Epithelial cell of prostate (primary cell): ENCODE data around the gene BLOC1S3.
A peak's percentile ranks its signal among the peaks of the same experiment; 100 is the strongest.

Source experiments
- DNase-seq: peaks from one replicate; pipeline ENCODE4 v3.0.0-alpha.2; 2011; ENCODE audit warnings: low read depth, low spot score
- H3K27ac ChIP-seq: fragments of 450-650 bp; 2 replicates; pipeline ENCODE4 v1.5.1; 2017; ENCODE audit warnings: mild to moderate bottlenecking

Gene BLOC1S3

GRCh38 chr19:45159971-45160324 lies 18.6 kb upstream of the BLOC1S3 start:
- no peak overlapping the region for H3K27ac ChIP-seq

GRCh38 chr19:45160870-45161737 lies 17.5 kb upstream of the BLOC1S3 start, which contains the start of gene NKPD1:
Gene NKPD1, minus strand, starts transcription at chr19:45160982. Its CDS starts 832 bp downstream, at chr19:45160150.
- H3K27ac ChIP-seq, result no peak within 1 kb of the TSS
- no peak for DNase-seq

More at GRCh38 chr19:45159971-45160324, 18.6 kb upstream of the BLOC1S3 start:
- no peak for DNase-seq

- no peak for DNase-seq
- peak overlapping the region; percentile 20 for H3K27ac ChIP-seq
Observed at GRCh38 chr19:45161738-45162607, 16.6 kb upstream of the BLOC1S3 start.

GRCh38 chr19:45162608-45163143 lies 15.9 kb upstream of the BLOC1S3 start:
- peak overlapping the region; percentile 20 for H3K27ac ChIP-seq
- no peak for DNase-seq

- H3K27ac ChIP-seq, result no peak overlapping the region
- no peak for DNase-seq
Observed at GRCh38 chr19:45163156-45163555, 15.4 kb upstream of the BLOC1S3 start.

GRCh38 chr19:45163751-45164460 lies 14.7 kb upstream of the BLOC1S3 start:
- H3K27ac ChIP-seq, result no peak overlapping the region
- DNase-seq, result no peak

GRCh38 chr19:45164577-45165335 lies 13.8 kb upstream of the BLOC1S3 start:
- H3K27ac ChIP-seq, result no peak overlapping the region

GRCh38 chr19:45166723-45167252 lies 11.8 kb upstream of the BLOC1S3 start:
- H3K27ac ChIP-seq, result no peak overlapping the region
- no peak for DNase-seq

More at GRCh38 chr19:45164577-45165335, 13.8 kb upstream of the BLOC1S3 start:
- DNase-seq, result no peak

- H3K27ac ChIP-seq, result no peak overlapping the region
- no peak for DNase-seq
Observed at GRCh38 chr19:45168767-45169351, 9.7 kb upstream of the BLOC1S3 start.

- DNase-seq, result no peak
- no peak overlapping the region for H3K27ac ChIP-seq
Observed at GRCh38 chr19:45169602-45170001, 9.0 kb upstream of the BLOC1S3 start.

GRCh38 chr19:45170146-45171106 lies 8.2 kb upstream of the BLOC1S3 start:
- peak overlapping the region; percentile 3 for H3K27ac ChIP-seq
- no peak for DNase-seq

- no peak for DNase-seq
- H3K27ac ChIP-seq, result peak overlapping the region; percentile 3
Observed at GRCh38 chr19:45171211-45171623, 7.4 kb upstream of the BLOC1S3 start.

GRCh38 chr19:45172173-45172572 lies 6.4 kb upstream of the BLOC1S3 start:
- no peak for DNase-seq

GRCh38 chr19:45172611-45173208 lies 5.9 kb upstream of the BLOC1S3 start:
- DNase-seq, result no peak
- H3K27ac ChIP-seq, result no peak overlapping the region

More at GRCh38 chr19:45172173-45172572, 6.4 kb upstream of the BLOC1S3 start:
- H3K27ac ChIP-seq, result no peak overlapping the region

GRCh38 chr19:45173816-45174215 lies 4.8 kb upstream of the BLOC1S3 start:
- no peak for DNase-seq
- H3K27ac ChIP-seq, result no peak overlapping the region

GRCh38 chr19:45175515-45176345 lies 2.9 kb upstream of the BLOC1S3 start:
- no peak for DNase-seq

More at GRCh38 chr19:45175515-45176345, 2.9 kb upstream of the BLOC1S3 start:
- peak overlapping the region; percentile 99 for H3K27ac ChIP-seq
